ENCODE measurements around the gene GPSM1. TPM values are rescaled to one million over a fixed set of nuclear protein-coding genes. Genes with fewer than 3 reads are reported as not detected.

The GPSM1 gene
- total RNA-seq, 1 donor from 2014 or later = 24.6 TPM

GRCh38 chr9:136331556-136332481, 4.5 kb downstream of the GPSM1 start:
- no peak for DNase-seq (ENCODE audit: low spot score)

GRCh38 chr9:136332482-136332983, 5.2 kb downstream of the GPSM1 start:
- DNase-seq (ENCODE audit: low spot score) = no peak

DNA sequence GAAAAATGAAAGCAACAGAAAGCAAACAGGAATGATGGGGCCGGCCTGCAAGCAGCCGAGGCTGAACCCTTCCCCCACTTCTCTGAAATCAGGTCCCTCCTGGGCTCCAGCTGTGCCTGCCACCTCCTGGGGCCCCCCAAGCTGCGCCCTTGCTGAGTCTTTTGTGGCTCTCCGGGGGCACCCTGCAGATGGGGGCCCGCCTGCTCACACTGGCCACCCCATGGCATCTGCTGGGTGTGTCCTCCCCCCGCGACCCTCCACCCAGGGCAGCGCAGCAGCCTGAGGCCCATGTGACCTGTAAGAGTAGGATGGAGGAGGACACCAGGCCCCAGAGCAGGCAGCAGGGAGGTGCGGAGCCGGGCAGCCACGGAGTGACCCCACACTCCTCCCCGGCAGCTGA, 5.7 kb downstream of the GPSM1 start:
- no peak for DNase-seq (ENCODE audit: low spot score)

- no peak for DNase-seq (ENCODE audit: low spot score)
Measured at GRCh38 chr9:136333486-136333885, 6.1 kb downstream of the GPSM1 start.

DNA sequence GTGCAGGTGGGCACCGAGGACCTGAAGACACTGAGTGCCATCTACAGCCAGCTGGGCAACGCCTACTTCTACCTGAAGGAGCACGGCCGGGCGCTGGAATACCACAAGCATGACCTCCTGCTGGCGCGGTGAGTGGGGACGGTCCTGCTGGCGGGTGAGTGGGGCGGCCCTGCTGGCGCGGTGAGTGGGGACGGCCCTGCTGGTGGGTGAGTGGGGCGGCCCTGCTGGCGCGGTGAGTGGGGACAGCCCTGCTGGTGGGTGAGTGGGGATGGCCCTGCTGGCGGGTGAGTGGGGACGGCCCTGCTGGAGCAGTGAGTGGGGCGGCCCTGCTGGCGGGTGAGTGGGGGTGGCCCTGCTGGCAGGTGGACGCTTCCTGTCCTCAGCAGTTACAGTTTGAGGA, 7.2 kb downstream of the GPSM1 start:
- DNase-seq (ENCODE audit: low spot score) = no peak

DNA sequence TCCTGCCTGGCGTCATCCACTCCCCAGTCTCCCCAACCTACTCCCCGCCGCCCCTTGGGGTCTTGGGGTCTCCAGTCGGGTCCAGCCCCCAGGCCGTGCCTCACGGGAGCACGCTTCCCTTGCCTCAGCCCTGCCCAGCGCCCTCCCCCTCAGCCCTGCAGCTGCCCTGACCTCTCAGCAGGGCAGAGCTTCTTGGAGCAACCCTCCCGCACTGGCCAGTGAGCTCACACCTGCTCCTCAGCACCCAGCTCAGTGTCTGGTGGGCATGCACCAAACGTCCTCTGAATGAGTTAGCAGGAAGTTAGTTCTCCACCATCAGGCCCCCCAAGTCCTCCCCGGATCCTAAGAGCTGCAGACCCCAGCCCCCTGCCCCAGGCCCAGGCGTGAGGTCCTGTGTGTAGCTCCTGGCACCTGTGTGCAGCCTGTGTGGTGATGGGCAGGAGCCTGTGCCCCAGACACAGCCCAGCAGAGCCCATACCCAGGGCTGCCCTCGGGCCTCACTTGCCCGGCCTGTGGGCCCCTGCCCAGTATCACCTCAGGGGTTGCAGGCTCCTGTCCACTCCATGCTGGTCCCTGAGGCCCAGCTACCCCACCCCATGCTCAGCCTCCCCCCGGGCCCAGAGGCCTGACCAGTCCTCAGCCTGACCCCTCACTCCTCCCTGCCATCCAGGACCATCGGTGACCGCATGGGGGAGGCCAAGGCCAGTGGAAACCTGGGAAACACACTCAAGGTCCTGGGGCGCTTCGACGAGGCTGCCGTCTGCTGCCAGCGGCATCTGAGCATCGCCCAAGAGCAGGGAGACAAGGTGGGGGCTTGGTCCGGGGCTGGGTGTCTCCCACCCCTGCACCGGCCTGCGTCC, 8.2 kb downstream of the GPSM1 start:
- no peak for DNase-seq (ENCODE audit: low spot score)

GRCh38 chr9:136336156-136336870, 9.0 kb downstream of the GPSM1 start:
- DNase-seq (ENCODE audit: low spot score) = no peak

- no peak for DNase-seq (ENCODE audit: low spot score)
Measured at GRCh38 chr9:136336881-136337280, 9.5 kb downstream of the GPSM1 start.

DNA sequence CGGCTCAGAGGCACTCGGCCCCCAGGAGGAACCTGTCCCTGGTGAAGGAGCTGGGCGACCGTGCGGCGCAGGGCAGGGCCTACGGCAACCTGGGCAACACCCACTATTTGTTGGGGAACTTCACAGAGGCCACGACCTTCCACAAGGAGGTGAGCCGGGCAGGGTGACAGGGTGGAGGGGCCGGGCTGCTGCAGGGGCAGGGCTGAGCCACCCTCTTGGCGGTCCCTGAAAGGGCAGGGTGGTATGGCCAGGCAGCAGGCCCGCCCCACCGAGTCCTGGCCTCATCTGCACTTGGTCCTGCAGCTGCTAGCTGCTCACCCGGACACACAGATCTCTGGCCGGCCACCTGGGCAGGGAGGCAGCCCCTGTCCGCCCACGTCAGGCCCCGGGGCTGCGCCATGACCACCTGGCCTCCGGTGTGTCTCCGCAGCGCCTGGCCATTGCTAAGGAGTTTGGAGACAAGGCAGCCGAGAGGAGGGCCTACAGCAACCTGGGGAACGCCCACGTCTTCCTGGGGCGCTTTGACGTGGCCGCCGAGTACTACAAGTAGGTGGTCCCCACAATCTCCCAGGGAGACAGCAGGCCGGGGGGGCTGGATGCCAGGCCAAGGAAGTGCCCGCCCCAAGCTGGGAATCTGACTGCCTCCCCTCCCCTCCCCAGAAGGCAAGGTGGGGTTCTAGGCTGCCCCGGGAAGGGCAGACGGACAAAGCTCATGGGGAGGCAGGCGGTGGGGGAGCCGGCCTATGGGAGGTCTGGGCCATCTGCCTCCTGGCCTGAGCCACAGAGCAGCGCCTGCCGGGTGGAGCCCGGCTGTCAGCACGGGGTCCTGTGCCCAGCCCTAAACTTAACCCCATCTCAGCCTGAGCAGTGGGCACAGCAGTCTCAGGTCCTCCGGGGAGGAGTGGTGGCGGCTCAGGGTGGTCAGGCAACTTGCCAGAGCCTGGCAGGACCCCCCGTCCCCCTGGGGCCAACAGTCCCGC, 10.4 kb downstream of the GPSM1 start:
- no peak for DNase-seq (ENCODE audit: low spot score)

DNA sequence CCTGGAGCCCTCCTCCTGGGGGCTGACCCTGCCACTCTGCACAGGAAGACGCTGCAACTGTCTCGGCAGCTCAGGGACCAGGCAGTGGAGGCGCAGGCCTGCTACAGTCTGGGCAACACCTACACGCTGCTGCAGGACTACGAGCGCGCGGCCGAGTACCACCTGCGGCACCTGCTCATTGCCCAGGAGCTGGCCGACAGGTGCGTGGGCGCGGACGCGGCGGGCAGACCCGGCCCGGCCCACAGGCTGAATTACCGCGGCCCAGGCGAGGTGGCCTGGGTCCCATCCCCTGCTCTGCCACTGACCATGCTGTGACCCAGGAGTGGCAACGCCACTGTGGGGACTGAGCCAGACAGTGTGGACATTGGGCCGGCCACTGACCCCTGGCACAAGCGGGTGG, 11.2 kb downstream of the GPSM1 start:
- no peak for DNase-seq (ENCODE audit: low spot score)

GRCh38 chr9:136339173-136339957, 12.0 kb downstream of the GPSM1 start:
- DNase-seq (ENCODE audit: low spot score) = peak; percentile 56

DNA sequence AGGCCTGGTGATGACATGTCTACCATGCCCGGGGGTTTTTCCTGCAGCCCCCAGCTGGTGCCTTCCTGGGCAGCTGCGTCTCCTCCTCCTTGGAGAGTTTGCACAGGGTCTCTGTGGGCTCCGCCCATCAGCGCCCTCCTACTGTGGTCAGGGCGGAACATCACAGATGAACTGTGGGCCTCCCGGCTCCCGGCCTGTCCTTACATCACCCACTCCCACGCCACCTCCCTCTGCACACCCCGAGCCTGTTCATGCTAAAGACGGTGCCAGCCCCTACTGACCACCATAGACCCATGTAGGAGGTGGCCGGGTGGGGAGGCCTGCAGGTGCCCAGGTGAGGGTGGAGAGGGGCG, 12.6 kb downstream of the GPSM1 start:
- no peak for DNase-seq (ENCODE audit: low spot score)

GRCh38 chr9:136340356-136341041, 13.2 kb downstream of the GPSM1 start:
- DNase-seq (ENCODE audit: low spot score) = no peak

DNA sequence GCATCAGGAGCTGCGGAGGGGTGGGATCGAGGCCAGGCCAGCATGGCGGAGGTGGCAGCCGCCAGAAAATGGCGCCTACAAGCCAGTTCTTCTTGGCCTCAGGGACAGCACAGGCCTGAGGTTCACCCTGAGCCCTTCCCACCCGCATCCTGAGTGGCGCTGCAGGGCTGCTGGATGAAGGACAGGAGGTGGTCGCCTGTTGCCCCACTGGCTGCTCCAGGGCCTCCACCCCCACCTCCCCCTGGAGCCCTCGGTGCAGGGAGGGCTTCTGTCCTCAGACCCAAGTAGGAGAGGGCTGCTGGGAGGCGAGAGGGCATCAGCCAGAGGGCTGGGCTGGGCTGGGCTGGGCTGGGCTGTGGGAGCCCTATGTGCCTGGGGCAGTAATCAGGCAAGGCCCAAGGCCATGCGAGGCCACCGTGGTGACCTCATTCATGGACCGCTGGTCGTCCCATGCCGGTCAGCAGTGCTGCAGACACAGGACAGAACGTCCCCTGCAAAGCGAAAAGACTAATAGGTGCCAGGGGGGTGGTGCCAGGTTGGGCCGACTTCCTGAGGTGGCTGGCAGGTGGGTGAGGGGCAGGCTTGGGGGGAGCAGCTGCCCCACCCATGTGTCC, 13.8 kb downstream of the GPSM1 start:
- no peak for DNase-seq (ENCODE audit: low spot score)

GRCh38 chr9:136341769-136342168, 14.4 kb downstream of the GPSM1 start:
- DNase-seq (ENCODE audit: low spot score) = no peak

- peak; percentile 80 for DNase-seq (ENCODE audit: low spot score)
Measured at GRCh38 chr9:136342181-136343120, 15.1 kb downstream of the GPSM1 start.

GRCh38 chr9:136343121-136343883, 16.0 kb downstream of the GPSM1 start:
- DNase-seq (ENCODE audit: low spot score) = no peak
